HL-60 (cell line): Measurements from ENCODE around the gene FAAP20.

Experiments
- DNase-seq, 2 experiments: peaks; one replicate each; pipeline ENCODE4 v3.0.0-alpha.2; 2010 to 2020; ENCODE audit warnings: low read depth in 1 of 2, low spot score in 1 of 2
- H3K27ac ChIP-seq: fragments of 250-450 bp; sonication (Bioruptor Pico); replicated peaks from 2 replicates; pipeline ENCODE4 v1.5.1; 2020; ENCODE audit warnings: mild to moderate bottlenecking, moderate library complexity
- H3K27me3 ChIP-seq: fragments of 250-450 bp; sonication (Bioruptor Pico); 2 replicates; pipeline ENCODE4 v1.5.1; 2021; ENCODE audit warnings: mild to moderate bottlenecking, moderate library complexity; ENCODE audit not compliant: insufficient read depth, poor library complexity, severe bottlenecking
- H3K4me3 ChIP-seq: replicated peaks from 2 replicates; pipeline ENCODE4 v1.5.1; 2011; ENCODE audit warnings: mild to moderate bottlenecking, control low read depth, low read length; ENCODE audit not compliant: insufficient read depth
- CTCF ChIP-seq: IDR thresholded peaks from one replicate; pipeline ENCODE4 v1.5.1; 2011; ENCODE audit warnings: low read length, control low read depth, inconsistent platforms; ENCODE audit not compliant: insufficient read depth
- GABPA ChIP-seq: IDR thresholded peaks from 2 replicates; pipeline ENCODE4 v1.6.1; 2012; ENCODE audit warnings: low read depth
- POLR2AphosphoS5 ChIP-seq: IDR thresholded peaks from 2 replicates; pipeline ENCODE4 v1.6.1; 2012; ENCODE audit warnings: low read depth
- REST ChIP-seq: IDR thresholded peaks from 2 replicates; pipeline ENCODE4 v1.6.1; 2012; ENCODE audit warnings: low read depth; ENCODE audit not compliant: insufficient replicate concordance
- SPI1 ChIP-seq: IDR thresholded peaks from 2 replicates; pipeline ENCODE4 v1.6.1; 2012; ENCODE audit warnings: low read depth, mild to moderate bottlenecking, borderline replicate concordance

Gene FAAP20

GRCh38 chr1:2231532-2232254 lies 37.1 kb upstream of the FAAP20 start:
- Histone ChIP-seq H3K27ac (peak overlapping the region; percentile 78), H3K27me3 (peaks cover 2% of the 10 kb centered on the region), H3K4me3 (peak overlapping the region; percentile 67)
- TF ChIP-seq REST (no peak), SPI1 (peak; percentile 33; the same call in 1 of the 2 replicates)
- peak; percentile 73 to 79 for DNase-seq

DNA sequence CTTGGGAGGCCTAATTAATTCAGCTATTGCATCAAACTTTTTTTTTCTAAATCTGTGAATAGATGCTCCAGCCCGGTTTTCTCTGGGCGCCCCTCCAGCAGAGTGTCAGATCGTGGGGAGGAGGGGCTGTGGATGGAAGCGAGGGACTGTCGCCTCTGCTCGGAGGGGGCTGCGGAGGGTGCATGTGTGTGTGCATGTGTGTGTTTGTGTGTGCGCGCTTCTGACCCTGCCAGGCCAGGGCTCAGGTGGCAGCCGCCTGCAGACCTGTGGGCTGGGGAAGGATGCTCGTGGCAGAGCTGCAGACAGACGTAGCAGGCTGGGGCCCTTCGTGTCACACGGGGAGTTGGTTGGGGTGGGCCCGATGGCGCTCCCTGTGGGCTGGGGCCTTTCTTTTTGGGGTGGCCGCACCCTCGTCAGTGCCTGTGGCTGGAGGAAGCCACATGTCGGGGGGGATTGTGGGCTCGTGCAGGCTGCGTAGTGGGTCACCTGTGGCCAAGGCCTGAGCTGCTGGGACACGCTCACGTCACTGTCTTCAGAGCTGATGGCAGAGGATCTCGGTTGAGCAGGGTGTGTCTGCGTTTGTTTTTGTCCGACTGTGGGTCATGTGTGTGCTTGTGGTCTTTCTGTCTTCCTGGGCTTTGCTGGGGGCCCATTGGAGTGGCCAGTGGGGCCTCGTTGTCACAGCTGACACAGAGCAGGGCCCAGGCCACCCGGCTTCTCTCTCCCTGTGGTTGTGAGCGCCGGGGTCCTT lies 36.4 kb upstream of the FAAP20 start:
- Histone ChIP-seq H3K4me3 (peak overlapping the region; percentile 67), H3K27ac (peak overlapping the region; percentile 78), H3K27me3 (peaks cover 5% of the 10 kb centered on the region)
- peak in 1 of 2 experiments; percentile 17 for DNase-seq
- no peak for TF ChIP-seq POLR2AphosphoS5
- TF ChIP-seq GABPA, result no peak
- no peak for TF ChIP-seq CTCF
- TF ChIP-seq REST, result no peak
- no peak for TF ChIP-seq SPI1

DNA sequence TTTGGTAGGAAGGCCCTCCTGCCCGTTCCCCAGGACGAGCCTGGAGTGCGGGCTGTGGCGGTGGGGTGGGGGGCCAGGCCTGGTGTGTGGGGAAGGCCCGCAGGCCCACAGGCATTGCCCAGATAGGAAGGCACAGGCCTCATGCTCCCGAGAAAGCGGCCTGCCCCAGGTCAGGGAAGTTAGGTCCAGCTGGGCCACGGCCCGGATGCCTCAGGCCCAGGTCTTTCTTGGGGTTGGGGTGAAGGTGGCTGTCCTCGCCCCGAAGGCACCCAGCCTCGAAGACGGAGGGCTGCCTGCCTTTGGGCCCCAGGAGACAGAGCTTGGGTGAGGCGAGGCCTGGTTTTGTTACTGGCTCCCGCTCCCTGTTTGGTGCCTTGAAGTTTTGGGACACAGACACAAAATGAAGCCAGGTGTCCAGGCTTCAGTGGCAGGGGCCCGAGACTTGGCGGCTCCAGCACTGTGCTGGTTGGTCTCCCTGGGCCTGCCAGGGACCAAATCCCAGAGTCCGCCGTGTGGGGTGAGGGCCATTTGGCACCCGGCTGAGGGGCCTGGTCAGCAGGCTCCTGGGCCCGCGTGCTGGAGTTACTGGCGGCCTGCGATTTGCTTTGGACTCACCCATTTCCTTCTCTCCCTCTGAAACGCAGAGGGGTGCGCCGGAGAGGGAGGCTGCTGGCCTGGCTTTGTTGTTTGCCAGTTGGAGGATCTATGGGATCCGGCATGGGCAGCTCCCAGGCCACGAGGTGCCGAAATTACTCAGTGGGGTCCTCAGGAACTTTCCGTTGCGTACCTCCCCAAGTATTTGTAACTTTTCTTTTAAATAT lies 35.5 kb upstream of the FAAP20 start:
- DNase-seq, result no peak
- peak overlapping the region; percentile 67 for H3K4me3 ChIP-seq
- H3K27me3 ChIP-seq, result peaks cover 5% of the 10 kb centered on the region
- TF ChIP-seq GABPA, result no peak
- no peak for TF ChIP-seq SPI1
- no peak for TF ChIP-seq REST
- no peak for TF ChIP-seq POLR2AphosphoS5
- TF ChIP-seq CTCF, result no peak
- peak overlapping the region; percentile 57 for H3K27ac ChIP-seq
